ENCODE measurements around the gene SLC6A19. TPM values are rescaled to one million over a fixed set of nuclear protein-coding genes. Genes with fewer than 3 reads are reported as not detected.

The SLC6A19 gene
- total and polyA plus RNA-seq, 2 of the 13 experiments (the other 11 are each of a cell fraction or from before 2014, with no cell fraction given): 0.02 TPM; not detected in 1

- no peak for TF ChIP-seq SNAPC4 (CRISPR knock-in tag; IDR thresholded peaks at IDR 0.05)
- TF ChIP-seq ETS1 (CRISPR knock-in tag; IDR thresholded peaks at IDR 0.05): 0 out of 2 replicates have a peak, but pooled peaks have one; percentile 61
- peak; percentile 94 for TF ChIP-seq CREB3 (CRISPR knock-in tag; IDR thresholded peaks at IDR 0.05)
- peak; percentile 73; the same call in 1 of the 2 replicates for TF ChIP-seq MYC (CRISPR knock-in tag; IDR thresholded peaks at IDR 0.05; ENCODE audit: borderline replicate concordance)
- TF ChIP-seq ZNF276 (CRISPR knock-in tag; IDR thresholded peaks at IDR 0.05; ENCODE audit: low read depth): peak; percentile 41; the same call in 1 of the 2 replicates
- TF ChIP-seq PCBP1 (IDR thresholded peaks at IDR 0.05; ENCODE audit: borderline replicate concordance, low read depth, low read length): 0 out of 2 replicates have a peak, but pooled peaks have one; percentile 78
- no peak for TF ChIP-seq SRSF9 (IDR thresholded peaks at IDR 0.05; ENCODE audit: borderline replicate concordance, insufficient read depth, low read depth, low read length, poor library complexity, severe bottlenecking)
- TF ChIP-seq HDAC1 (CRISPR knock-in tag; IDR thresholded peaks at IDR 0.05): peak; percentile 73
- no peak for TF ChIP-seq PBX2 (CRISPR knock-in tag; IDR thresholded peaks at IDR 0.05)
- TF ChIP-seq NBN (conservative IDR thresholded peaks at IDR 0.05): no peak
- TF ChIP-seq ZNF713 (CRISPR knock-in tag; IDR thresholded peaks at IDR 0.05): no peak
- TF ChIP-seq FIP1L1 (IDR thresholded peaks at IDR 0.05; ENCODE audit: borderline replicate concordance, insufficient read depth, low read depth, low read length): no peak
- TF ChIP-seq ZFAT (CRISPR knock-in tag; conservative IDR thresholded peaks at IDR 0.05): 0 out of 2 replicates have a peak, but pooled peaks have one; percentile 31
- TF ChIP-seq FOSL2 (CRISPR knock-in tag; IDR thresholded peaks at IDR 0.05): peak; percentile 41
- TF ChIP-seq ZNF232 (CRISPR knock-in tag; IDR thresholded peaks at IDR 0.05; ENCODE audit: borderline replicate concordance): peak; percentile 95
- TF ChIP-seq HOXA5 (CRISPR knock-in tag; IDR thresholded peaks at IDR 0.05): peak; percentile 96
- TF ChIP-seq ZBTB20 (CRISPR knock-in tag; IDR thresholded peaks at IDR 0.05; ENCODE audit: borderline replicate concordance, low read depth): peak; percentile 59; the same call in 1 of the 2 replicates
- peak; percentile 96; the same call in 1 of the 2 replicates for TF ChIP-seq NFKB2 (CRISPR knock-in tag; IDR thresholded peaks at IDR 0.05; ENCODE audit: borderline replicate concordance)
Observed at GRCh38 chr5:1246711-1247431, 45.5 kb downstream of the SLC6A19 start (continued).

All from HepG2 (cell line).